Measurements from ENCODE around the gene ADRA2A. TPM values are rescaled to one million over a fixed set of nuclear protein-coding genes. Genes with fewer than 3 reads are reported as not detected.

The ADRA2A gene
- polyA plus RNA-seq, 3 donors = not detected

- Histone ChIP-seq H3K9me3 (replicated peaks in 1 of 2; ENCODE audit: control insufficient read depth in 1 of 2, insufficient read depth in 1 of 2, low read length in 2 of 2) (no peaks in the 10 kb centered on the region), H2AFZ (ENCODE audit: insufficient read depth, low read depth, low read length, poor library complexity, severe bottlenecking) (no peak overlapping the region), H3K4me1 (ENCODE audit: control insufficient read depth in 1 of 2, insufficient read depth in 2 of 2, low read length in 2 of 2) (peaks cover 0 to 9% of the 10 kb centered on the region in 2 donors), H3K4me3 (replicated peaks in 1 of 3; ENCODE audit: low read depth in 2 of 3, low read length in 3 of 3) (no peak overlapping the region), H3K36me3 (replicated peaks in 1 of 2; ENCODE audit: control insufficient read depth in 1 of 2, insufficient read depth in 2 of 2, low read length in 2 of 2) (no peaks in the 10 kb centered on the region), H3K79me2 (ENCODE audit: insufficient read depth, low read length) (no peaks in the 10 kb centered on the region), H3K4me2 (replicated peaks; ENCODE audit: extremely low read depth, low read length, poor library complexity, severe bottlenecking) (no peak overlapping the region), H4K20me1 (ENCODE audit: insufficient read depth, low read length) (no peaks in the 10 kb centered on the region), H3K27me3 (ENCODE audit: control insufficient read depth in 2 of 2, insufficient read depth in 2 of 2, low read length in 2 of 2) (no peaks in the 10 kb centered on the region), H3K27ac (ENCODE audit: low read depth in 1 of 2, low read length in 2 of 2) (no peak overlapping the region), H3K9ac (ENCODE audit: insufficient read depth, low read length, poor library complexity, severe bottlenecking) (no peak overlapping the region)
- intact Hi-C loops (cut with micrococcal nuclease) = no loop called here
- TF ChIP-seq CTCF (IDR thresholded peaks at IDR 0.05) = no peak
- Mint-ChIP-seq H3K4me3 (peak overlapping the region in 1 of 2 donors; percentile 16), H3K4me1 (peaks cover 9% of the 10 kb centered on the region), H3K27ac (peak overlapping the region in 1 of 7 donors; percentile 17), H3K27me3 (ENCODE audit: low read depth in 3 of 3) (peaks cover 0 to 6% (median 1%) of the 10 kb centered on the region in 3 donors), H3K36me3 (no peaks in the 10 kb centered on the region), H3K9me3 (peaks cover 0 to 3% (median 0%) of the 10 kb centered on the region in 7 donors)
- WGBS (ENCODE audit: insufficient coverage) = 73% methylated on average over 9 of the region's 15 CpGs
- DNase-seq = peak; percentile 56 to 81 (median 56)
Observed at GRCh38 chr10:111128331-111129180, 51.7 kb downstream of the ADRA2A start.

- Mint-ChIP-seq H3K36me3 (no peaks in the 10 kb centered on the region), H3K4me3 (no peak overlapping the region), H3K4me1 (peaks cover 9% of the 10 kb centered on the region), H3K27ac (no peak overlapping the region), H3K27me3 (ENCODE audit: low read depth in 3 of 3) (peaks cover 0 to 3% (median 1%) of the 10 kb centered on the region in 3 donors), H3K9me3 (peaks cover 0 to 3% (median 0%) of the 10 kb centered on the region in 7 donors)
- Histone ChIP-seq H3K9ac (ENCODE audit: insufficient read depth, low read length, poor library complexity, severe bottlenecking) (no peak overlapping the region), H3K4me1 (ENCODE audit: control insufficient read depth in 1 of 2, insufficient read depth in 2 of 2, low read length in 2 of 2) (peaks cover 0 to 9% of the 10 kb centered on the region in 2 donors), H3K4me3 (replicated peaks in 1 of 3; ENCODE audit: low read depth in 2 of 3, low read length in 3 of 3) (no peak overlapping the region), H3K9me3 (replicated peaks in 1 of 2; ENCODE audit: control insufficient read depth in 1 of 2, insufficient read depth in 1 of 2, low read length in 2 of 2) (no peaks in the 10 kb centered on the region), H3K4me2 (replicated peaks; ENCODE audit: extremely low read depth, low read length, poor library complexity, severe bottlenecking) (no peak overlapping the region), H3K36me3 (replicated peaks in 1 of 2; ENCODE audit: control insufficient read depth in 1 of 2, insufficient read depth in 2 of 2, low read length in 2 of 2) (no peaks in the 10 kb centered on the region), H2AFZ (ENCODE audit: insufficient read depth, low read depth, low read length, poor library complexity, severe bottlenecking) (no peak overlapping the region), H3K27ac (ENCODE audit: low read depth in 1 of 2, low read length in 2 of 2) (no peak overlapping the region), H4K20me1 (ENCODE audit: insufficient read depth, low read length) (no peaks in the 10 kb centered on the region), H3K79me2 (ENCODE audit: insufficient read depth, low read length) (no peaks in the 10 kb centered on the region), H3K27me3 (ENCODE audit: control insufficient read depth in 2 of 2, insufficient read depth in 2 of 2, low read length in 2 of 2) (no peaks in the 10 kb centered on the region)
- WGBS (ENCODE audit: insufficient coverage) = 77% methylated on average over 3 of the region's 6 CpGs
- DNase-seq = no peak
- no peak for TF ChIP-seq CTCF (IDR thresholded peaks at IDR 0.05)
- intact Hi-C loops (cut with micrococcal nuclease) = no loop called here
Observed at GRCh38 chr10:111129363-111129762, 52.5 kb downstream of the ADRA2A start.
